GM12892 (cell line): ENCODE results near the gene WDR70.

Source experiments
- POLR2A ChIP-seq: IDR thresholded peaks from 2 replicates; pipeline ENCODE4 v1.6.1; 2011; ENCODE audit warnings: low read depth, low read length, control low read depth
- POLR2AphosphoS5 ChIP-seq: IDR thresholded peaks from 2 replicates; pipeline ENCODE4 v1.6.1; 2011; ENCODE audit warnings: low read depth, low read length, control low read depth

- no peak for TF ChIP-seq POLR2A
- no peak for TF ChIP-seq POLR2AphosphoS5
These were observed 56.1 kb downstream of the WDR70 start for GRCh38 chr5:37435261-37435660.
